H9 (cell line): Measurements from ENCODE around the gene SEMA5A. TPM values are rescaled to one million over a fixed set of nuclear protein-coding genes. Genes with fewer than 3 reads are reported as not detected.

Experiments
- DNase-seq: peaks from one replicate; pipeline ENCODE4 v3.0.0-alpha.2; 2017
- H2AFZ ChIP-seq: one replicate; pipeline ENCODE4 v1.6.1; 2013; ENCODE audit warnings: mild to moderate bottlenecking, low read length, control low read depth, moderate library complexity
- H2AK5ac ChIP-seq: 2 replicates; pipeline ENCODE4 v1.6.1; 2013; ENCODE audit warnings: low read length, control low read depth, mixed read lengths; ENCODE audit not compliant: insufficient read length
- H2BK120ac ChIP-seq: one replicate; pipeline ENCODE4 v1.6.1; 2013; ENCODE audit warnings: low read depth, mild to moderate bottlenecking, low read length, control low read depth, inconsistent platforms; ENCODE audit not compliant: poor library complexity, severe bottlenecking
- H2BK12ac ChIP-seq: 2 replicates; pipeline ENCODE4 v1.6.1; 2013; ENCODE audit warnings: low read length, control low read depth, mixed read lengths, low read depth; ENCODE audit not compliant: insufficient read length
- H2BK15ac ChIP-seq: 2 replicates; pipeline ENCODE4 v1.6.1; 2013; ENCODE audit warnings: low read depth, low read length, control low read depth
- H2BK20ac ChIP-seq: one replicate; pipeline ENCODE4 v1.6.1; 2013; ENCODE audit warnings: low read depth, mild to moderate bottlenecking, low read length, control low read depth, inconsistent platforms; ENCODE audit not compliant: poor library complexity, severe bottlenecking
- H2BK5ac ChIP-seq: 2 replicates; pipeline ENCODE4 v1.6.1; 2013; ENCODE audit warnings: low read length, control low read depth, mixed read lengths; ENCODE audit not compliant: insufficient read length
- H3K14ac ChIP-seq: 2 replicates; pipeline ENCODE4 v1.6.1; 2013; ENCODE audit warnings: low read length, control low read depth; ENCODE audit not compliant: insufficient read depth
- H3K18ac ChIP-seq: 2 replicates; pipeline ENCODE4 v1.6.1; 2013; ENCODE audit warnings: low read depth, mild to moderate bottlenecking, mixed read lengths, low read length, control low read depth; ENCODE audit not compliant: insufficient read length
- H3K23ac ChIP-seq: 2 replicates; pipeline ENCODE4 v1.6.1; 2013; ENCODE audit warnings: low read length, control low read depth, mixed read lengths, low read depth; ENCODE audit not compliant: insufficient read length
- H3K23me2 ChIP-seq: 2 replicates; pipeline ENCODE4 v1.6.1; 2013; ENCODE audit warnings: low read depth, mild to moderate bottlenecking, mixed read lengths, low read length, control low read depth; ENCODE audit not compliant: insufficient read length, poor library complexity, severe bottlenecking
- H3K27ac ChIP-seq: 2 replicates; pipeline ENCODE4 v1.5.1; 2013; ENCODE audit warnings: low read length, control low read depth, mixed read lengths, low read depth; ENCODE audit not compliant: insufficient read length
- H3K27me3 ChIP-seq: 2 replicates; pipeline ENCODE4 v1.6.1; 2013; ENCODE audit warnings: low read length, control low read depth, inconsistent platforms; ENCODE audit not compliant: insufficient read depth
- H3K4ac ChIP-seq: 2 replicates; pipeline ENCODE4 v1.6.1; 2013; ENCODE audit warnings: low read depth, mild to moderate bottlenecking, control low read depth, inconsistent platforms, low read length, moderate library complexity
- H3K4me1 ChIP-seq: 2 replicates; pipeline ENCODE4 v1.6.1; 2013; ENCODE audit warnings: low read length, control low read depth, inconsistent platforms; ENCODE audit not compliant: insufficient read depth
- H3K4me2 ChIP-seq: 2 replicates; pipeline ENCODE4 v1.6.1; 2013; ENCODE audit warnings: low read length, control low read depth, mixed read lengths; ENCODE audit not compliant: insufficient read length, insufficient read depth
- H3K56ac ChIP-seq: 2 replicates; pipeline ENCODE4 v1.6.1; 2013; ENCODE audit warnings: low read depth, mild to moderate bottlenecking, mixed read lengths, low read length, control low read depth; ENCODE audit not compliant: insufficient read length
- H3K79me1 ChIP-seq: 2 replicates; pipeline ENCODE4 v1.6.1; 2013; ENCODE audit warnings: low read depth, mild to moderate bottlenecking, moderate library complexity, low read length, control low read depth, inconsistent platforms; ENCODE audit not compliant: insufficient read depth, poor library complexity, severe bottlenecking
- H3K79me2 ChIP-seq: 2 replicates; pipeline ENCODE4 v1.6.1; 2013; ENCODE audit warnings: low read length, control low read depth, inconsistent platforms; ENCODE audit not compliant: insufficient read depth
- H3K9ac ChIP-seq: 2 replicates; pipeline ENCODE4 v1.6.1; 2013; ENCODE audit warnings: low read length, control low read depth, mixed read lengths; ENCODE audit not compliant: insufficient read length; ENCODE audit errors: extremely low read depth
- H3K9me3 ChIP-seq: one replicate; pipeline ENCODE4 v1.6.1; 2013; ENCODE audit warnings: low read depth, low read length, inconsistent platforms; ENCODE audit not compliant: control insufficient read depth
- H3T11ph ChIP-seq: one replicate; pipeline ENCODE4 v1.6.1; 2013; ENCODE audit warnings: mild to moderate bottlenecking, low read length, control low read depth, inconsistent platforms
- H4K20me1 ChIP-seq: one replicate; pipeline ENCODE4 v1.6.1; 2013; ENCODE audit not compliant: control insufficient read depth, insufficient read length, insufficient read depth
- H4K5ac ChIP-seq: 2 replicates; pipeline ENCODE4 v1.6.1; 2013; ENCODE audit warnings: low read depth, mild to moderate bottlenecking, mixed read lengths, low read length, control low read depth; ENCODE audit not compliant: insufficient read length
- H4K8ac ChIP-seq: replicated peaks from 2 replicates; pipeline ENCODE4 v1.6.1; 2013; ENCODE audit warnings: low read length, control low read depth, mixed read lengths, low read depth; ENCODE audit not compliant: insufficient read length
- H4K91ac ChIP-seq: 2 replicates; pipeline ENCODE4 v1.6.1; 2013; ENCODE audit warnings: low read depth, mild to moderate bottlenecking, moderate library complexity, mixed read lengths, low read length, control low read depth; ENCODE audit not compliant: insufficient read length
- H3K27ac Mint-ChIP-seq, 3 experiments: 2 replicates in 2 of 3; 3 replicates in 1 of 3; pipeline ENCODE4 v1.8.0; 2020 to 2021; ENCODE audit warnings: mixed read lengths in 3 of 3, mild to moderate bottlenecking in 1 of 3, moderate library complexity in 1 of 3
- H3K27me3 Mint-ChIP-seq: 2 replicates; pipeline ENCODE4 v1.8.0; 2021; ENCODE audit warnings: low read depth, mild to moderate bottlenecking, moderate library complexity, mixed read lengths
- H3K36me3 Mint-ChIP-seq, 3 experiments: 2 replicates in 2 of 3; 3 replicates in 1 of 3; pipeline ENCODE4 v1.8.0; 2020 to 2021; ENCODE audit warnings: low read depth in 3 of 3, mixed read lengths in 3 of 3; ENCODE audit not compliant: insufficient read depth in 1 of 3
- H3K4me1 Mint-ChIP-seq, 2 experiments: 2 replicates each; pipeline ENCODE4 v1.8.0; 2020; ENCODE audit warnings: mixed read lengths in 2 of 2
- H3K4me3 Mint-ChIP-seq, 2 experiments: 2 replicates in 1 of 2; 3 replicates in 1 of 2; pipeline ENCODE4 v1.8.0; 2020 to 2021; ENCODE audit warnings: mild to moderate bottlenecking in 2 of 2, mixed read lengths in 2 of 2, moderate library complexity in 1 of 2
- H3K9me3 Mint-ChIP-seq, 2 experiments: 2 replicates in 1 of 2; 3 replicates in 1 of 2; pipeline ENCODE4 v1.8.0; 2020; ENCODE audit warnings: mild to moderate bottlenecking in 2 of 2, mixed read lengths in 2 of 2, moderate library complexity in 1 of 2
- WGBS: extraction: QIAGEN DNeasy Blood & Tissue Kit; methylation state at CpG from one replicate; pipeline ENCODE4 v1.1.7; 2013; ENCODE audit warnings: missing lambda C conversion rate, low lambda C conversion rate, mixed read lengths; ENCODE audit not compliant: insufficient read length; ENCODE audit errors: extremely low coverage; 5-methylcytosine and 5-hydroxymethylcytosine counted together
- total RNA-seq: library from RNA; stranded (reverse); gene quantifications from 2 replicates; pipeline ENCODE4 v1.2.1, GENCODE V29; 2021
- TF ChIP-seq, protein P1 (sequence below): fragments of 200-600 bp; sonication (generic); conservative IDR thresholded peaks from 3 replicates; pipeline ENCODE4 v1.8.0; 2021; ENCODE audit warnings: antibody characterized with exemption, mild to moderate bottlenecking

SEMA5A gene
- total RNA-seq, 1 experiment from 2014 or later = 4.3 TPM

DNA sequence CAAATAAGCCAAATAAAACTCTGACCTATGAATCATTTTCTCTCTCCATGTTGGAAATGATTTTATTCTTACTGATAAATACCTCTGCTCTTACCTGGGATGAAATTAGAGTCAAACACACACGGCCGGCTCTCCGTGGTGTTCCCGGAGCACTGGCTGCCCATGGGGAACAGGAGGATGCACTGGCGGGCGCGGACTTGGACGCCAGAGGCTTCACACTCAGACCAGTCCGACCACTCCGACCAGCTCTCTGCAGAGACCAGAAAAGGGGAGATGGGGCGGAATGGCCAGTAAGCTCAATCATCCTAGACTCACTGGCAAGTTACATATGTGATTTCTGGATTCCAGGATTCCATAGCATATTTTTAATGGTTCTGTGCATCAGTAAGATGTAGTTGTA lies 494.1 kb downstream of the SEMA5A start:
- Histone ChIP-seq H3K27me3 (no peaks in the 10 kb centered on the region), H3K18ac (no peak overlapping the region), H2BK15ac (no peak overlapping the region), H3K4me1 (no peaks in the 10 kb centered on the region), H3K23me2 (no peaks in the 10 kb centered on the region), H3K9ac (no peak overlapping the region), H4K5ac (no peak overlapping the region), H3K23ac (no peak overlapping the region), H4K91ac (no peak overlapping the region), H3K4ac (no peak overlapping the region), H2AFZ (no peak overlapping the region), H3K9me3 (no peaks in the 10 kb centered on the region), H3K14ac (no peak overlapping the region), H4K8ac (no peak overlapping the region), H2BK120ac (no peak overlapping the region), H4K20me1 (no peaks in the 10 kb centered on the region), H3K4me2 (no peak overlapping the region), H3K79me1 (no peaks in the 10 kb centered on the region), H3T11ph (no peak overlapping the region), H3K56ac (no peak overlapping the region), H2AK5ac (no peak overlapping the region), H2BK20ac (no peak overlapping the region), H2BK5ac (no peak overlapping the region), H2BK12ac (no peak overlapping the region), H3K27ac (no peak overlapping the region), H3K79me2 (no peaks in the 10 kb centered on the region)
- Mint-ChIP-seq H3K9me3 (no peaks in the 10 kb centered on the region), H3K27me3 (no peaks in the 10 kb centered on the region), H3K4me3 (no peak overlapping the region), H3K36me3 (peaks cover 0 to 4% (median 2%) of the 10 kb centered on the region in 3 experiments; a peak in 1 of 7 replicates), H3K4me1 (no peaks in the 10 kb centered on the region), H3K27ac (no peak overlapping the region)
- DNase-seq = no peak
- WGBS = no CpG with 5 or more reads among the region's 11 CpGs
- TF ChIP-seq, protein P1, sequence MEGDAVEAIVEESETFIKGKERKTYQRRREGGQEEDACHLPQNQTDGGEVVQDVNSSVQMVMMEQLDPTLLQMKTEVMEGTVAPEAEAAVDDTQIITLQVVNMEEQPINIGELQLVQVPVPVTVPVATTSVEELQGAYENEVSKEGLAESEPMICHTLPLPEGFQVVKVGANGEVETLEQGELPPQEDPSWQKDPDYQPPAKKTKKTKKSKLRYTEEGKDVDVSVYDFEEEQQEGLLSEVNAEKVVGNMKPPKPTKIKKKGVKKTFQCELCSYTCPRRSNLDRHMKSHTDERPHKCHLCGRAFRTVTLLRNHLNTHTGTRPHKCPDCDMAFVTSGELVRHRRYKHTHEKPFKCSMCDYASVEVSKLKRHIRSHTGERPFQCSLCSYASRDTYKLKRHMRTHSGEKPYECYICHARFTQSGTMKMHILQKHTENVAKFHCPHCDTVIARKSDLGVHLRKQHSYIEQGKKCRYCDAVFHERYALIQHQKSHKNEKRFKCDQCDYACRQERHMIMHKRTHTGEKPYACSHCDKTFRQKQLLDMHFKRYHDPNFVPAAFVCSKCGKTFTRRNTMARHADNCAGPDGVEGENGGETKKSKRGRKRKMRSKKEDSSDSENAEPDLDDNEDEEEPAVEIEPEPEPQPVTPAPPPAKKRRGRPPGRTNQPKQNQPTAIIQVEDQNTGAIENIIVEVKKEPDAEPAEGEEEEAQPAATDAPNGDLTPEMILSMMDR = no peak
